Measurements from ENCODE around the gene CSNK2A1.
"Not testable (repeated sequence)": the region's sequence is repeated elsewhere in the genome, so short reads cannot be mapped to it uniquely, and the experiment has no call there.

CSNK2A1 gene

GRCh38 chr20:543369-544152, at the start of gene CSNK2A1:
Gene CSNK2A1, minus strand, starts transcription at chr20:543790. Its CDS starts 35,239 bp downstream, at chr20:508551.
- peak; percentile 71 for DNase-seq (ENCODE audit: low read depth)

DNA sequence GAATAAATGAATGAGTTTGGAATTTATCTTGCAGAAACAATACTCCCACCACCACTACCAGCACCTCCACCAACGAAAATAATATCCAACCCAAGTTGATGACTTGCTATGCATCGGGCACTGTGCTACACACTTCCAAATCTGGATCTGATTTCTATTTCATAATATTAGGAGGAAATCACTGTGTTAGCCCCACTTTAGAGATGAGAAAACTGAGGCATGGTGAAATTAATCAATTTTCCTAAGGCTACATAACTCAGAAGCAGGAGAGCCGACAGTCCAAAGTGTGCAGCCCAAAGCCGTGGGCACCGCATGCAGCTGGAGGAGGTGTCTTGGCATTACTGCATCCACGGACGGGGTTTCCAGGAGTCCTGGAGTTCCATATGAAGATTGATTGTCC, 48.9 kb upstream of the CSNK2A1 start:
- no peak for DNase-seq (ENCODE audit: low read depth)

DNA sequence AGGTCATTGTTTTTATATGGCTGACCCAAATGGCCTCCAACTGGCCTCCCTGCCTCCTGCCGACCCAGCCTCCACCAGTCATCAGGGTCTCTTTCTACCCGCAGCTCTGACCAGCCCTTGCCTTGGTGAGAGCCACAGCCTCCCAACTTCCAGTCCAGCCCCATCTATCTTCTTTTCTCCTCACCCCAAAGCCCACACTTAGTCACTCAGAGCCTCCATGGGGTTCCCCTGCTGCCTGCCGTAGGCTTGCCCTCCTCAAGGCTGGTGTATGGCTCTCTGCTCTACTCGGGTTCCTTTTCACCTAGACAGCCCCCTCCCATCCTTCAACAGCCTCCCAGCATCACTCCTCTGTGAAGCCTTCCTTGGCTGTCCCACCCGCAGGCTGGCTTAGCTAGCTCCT, 48.4 kb upstream of the CSNK2A1 start:
- DNase-seq (ENCODE audit: low read depth), result no peak

GRCh38 chr20:588932-589672, 45.5 kb upstream of the CSNK2A1 start:
- DNase-seq (ENCODE audit: low read depth), result no peak

DNA sequence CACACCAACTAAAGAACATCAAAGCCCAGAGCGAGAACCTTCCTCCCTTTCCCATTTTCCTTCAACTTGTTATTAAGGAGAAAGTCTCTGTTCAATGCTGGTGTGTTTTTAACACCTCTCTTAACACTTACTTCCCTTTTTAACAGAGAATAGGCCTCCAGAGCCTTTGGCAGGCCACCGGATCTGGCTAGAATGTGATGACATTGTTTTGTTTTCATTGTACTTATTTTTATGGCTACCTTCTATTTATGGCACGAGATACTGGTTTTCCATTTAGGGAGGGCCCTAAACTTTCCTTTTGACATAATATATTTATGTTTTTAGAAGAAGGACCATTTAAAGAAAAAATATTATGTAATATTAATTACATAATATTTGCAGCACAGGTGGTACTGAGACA, 44.9 kb upstream of the CSNK2A1 start:
- no peak for DNase-seq (ENCODE audit: low read depth)

- no peak for DNase-seq (ENCODE audit: low read depth)
These were observed 41.3 kb upstream of the CSNK2A1 start for GRCh38 chr20:584971-585301.

- no peak for DNase-seq (ENCODE audit: low read depth)
These were observed 40.8 kb upstream of the CSNK2A1 start for GRCh38 chr20:584161-584970.

DNA sequence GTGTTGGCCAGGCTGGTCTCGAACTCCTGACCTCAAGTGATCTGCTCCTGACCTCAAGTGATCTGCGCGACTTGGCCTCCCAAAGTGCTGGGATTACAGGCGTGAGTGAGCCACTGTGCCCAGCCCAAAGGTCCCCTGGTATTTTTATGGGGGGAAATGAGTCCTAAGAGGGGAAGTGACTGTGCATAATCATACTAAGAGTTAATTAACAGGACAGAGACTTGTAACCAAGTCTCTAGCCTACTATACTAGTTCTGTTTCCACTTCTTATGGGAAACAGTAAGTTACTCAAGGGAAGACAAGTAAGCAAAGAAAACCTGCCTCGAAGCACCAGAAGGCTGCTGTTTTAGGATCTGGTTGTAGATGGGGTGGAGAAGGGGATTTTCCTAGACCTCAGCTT, 38.6 kb upstream of the CSNK2A1 start:
- DNase-seq (ENCODE audit: low read depth), result no peak

GRCh38 chr20:578940-579690, 35.5 kb upstream of the CSNK2A1 start:
- not testable (repeated sequence) for DNase-seq (ENCODE audit: low read depth)

GRCh38 chr20:577167-577791, 33.7 kb upstream of the CSNK2A1 start:
- no peak for DNase-seq (ENCODE audit: low read depth)

DNA sequence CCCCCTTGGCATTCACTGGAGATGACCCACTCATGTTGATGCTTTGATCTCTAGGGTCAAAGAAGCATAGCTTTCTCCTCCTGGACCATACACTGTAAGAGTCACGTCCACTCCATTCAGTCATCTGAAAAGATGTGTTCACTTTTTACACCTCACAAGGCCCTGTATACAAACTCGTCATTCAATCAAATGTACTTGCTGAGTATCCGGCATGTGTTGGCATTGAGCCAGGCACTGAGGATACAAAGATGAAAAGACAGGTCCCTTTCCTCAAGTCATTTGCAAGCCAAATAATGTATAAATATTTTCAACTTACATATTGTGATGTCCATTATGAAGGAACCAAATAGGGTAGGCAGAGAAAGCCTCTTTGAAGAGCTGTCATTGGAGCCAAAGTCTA, 32.6 kb upstream of the CSNK2A1 start:
- DNase-seq (ENCODE audit: low read depth), result no peak

GRCh38 chr20:575230-575629, 31.6 kb upstream of the CSNK2A1 start:
- DNase-seq (ENCODE audit: low read depth), result no peak

DNA sequence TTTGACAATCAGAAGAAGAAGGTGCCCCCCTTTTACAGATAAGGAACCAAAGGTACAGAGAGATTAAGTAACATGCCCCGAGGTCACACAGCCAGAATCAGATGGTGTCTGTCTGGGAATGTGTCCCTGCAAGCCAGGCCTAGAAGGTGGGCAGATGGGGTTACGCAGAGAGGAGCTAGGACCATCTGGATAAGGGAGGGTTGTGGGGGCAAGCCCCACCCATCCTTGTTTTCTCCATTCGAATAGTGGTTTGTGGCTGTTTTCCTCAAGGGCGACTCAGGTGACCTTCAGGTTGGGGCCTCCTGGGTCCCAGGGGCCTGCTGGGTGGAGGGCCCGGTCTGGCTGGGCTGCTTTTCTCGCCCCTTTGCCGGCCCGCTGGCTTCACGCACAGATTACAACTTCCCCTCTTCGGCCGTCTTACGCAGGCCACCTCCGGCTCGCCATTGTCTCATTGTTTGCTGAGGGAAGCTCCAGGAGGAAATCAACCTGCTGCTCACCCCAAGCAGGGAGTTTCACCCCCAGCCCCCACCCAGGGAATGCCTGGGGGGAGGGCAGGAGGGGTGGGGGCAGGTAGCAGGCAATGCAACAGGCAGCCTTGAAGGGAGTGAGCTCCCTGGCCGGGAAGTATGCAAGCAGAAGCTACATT, 30.8 kb upstream of the CSNK2A1 start:
- no peak for DNase-seq (ENCODE audit: low read depth)

DNA sequence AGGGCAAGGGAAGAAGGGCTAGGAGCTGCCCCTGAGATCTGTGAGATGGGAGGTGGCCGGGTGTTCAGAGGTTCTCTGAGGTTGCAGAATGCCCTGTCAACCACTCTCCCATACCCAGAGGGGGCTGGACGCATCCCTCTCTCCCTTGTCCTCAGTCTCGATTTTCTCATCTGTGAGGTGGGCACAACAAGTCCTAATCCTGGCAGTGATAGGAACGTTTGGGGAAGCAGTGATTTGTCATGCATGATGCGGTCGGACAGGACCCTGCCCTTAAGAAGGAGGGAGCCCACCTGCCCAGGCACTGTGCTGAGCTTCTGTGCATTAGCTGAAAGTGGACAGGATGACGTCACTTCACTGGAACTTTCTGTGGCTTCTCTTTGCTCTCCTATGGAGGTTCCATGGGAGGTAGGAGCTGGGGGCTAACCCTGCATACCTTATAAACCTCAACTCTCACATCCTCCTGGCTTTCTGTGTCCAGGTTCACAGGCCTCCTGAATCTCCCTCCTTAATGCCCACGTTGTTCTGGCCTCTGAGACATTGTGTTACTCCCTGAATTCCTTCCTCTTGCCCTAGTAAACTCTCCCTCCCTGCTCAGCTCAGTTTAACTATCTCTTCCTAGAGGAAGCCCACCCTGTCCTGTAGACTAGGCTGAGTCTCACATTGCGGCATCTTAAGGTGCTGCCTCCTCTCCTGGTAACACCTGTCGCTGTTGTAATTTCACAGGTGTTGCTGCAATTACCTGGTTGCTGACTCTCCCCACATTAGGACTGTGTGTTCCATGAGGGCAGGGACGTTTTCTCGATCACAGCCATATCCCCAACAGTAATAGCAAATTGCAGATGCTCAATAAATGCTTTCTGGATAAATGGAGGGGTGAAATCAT, 30.1 kb upstream of the CSNK2A1 start:
- DNase-seq (ENCODE audit: low read depth), result no peak

DNA sequence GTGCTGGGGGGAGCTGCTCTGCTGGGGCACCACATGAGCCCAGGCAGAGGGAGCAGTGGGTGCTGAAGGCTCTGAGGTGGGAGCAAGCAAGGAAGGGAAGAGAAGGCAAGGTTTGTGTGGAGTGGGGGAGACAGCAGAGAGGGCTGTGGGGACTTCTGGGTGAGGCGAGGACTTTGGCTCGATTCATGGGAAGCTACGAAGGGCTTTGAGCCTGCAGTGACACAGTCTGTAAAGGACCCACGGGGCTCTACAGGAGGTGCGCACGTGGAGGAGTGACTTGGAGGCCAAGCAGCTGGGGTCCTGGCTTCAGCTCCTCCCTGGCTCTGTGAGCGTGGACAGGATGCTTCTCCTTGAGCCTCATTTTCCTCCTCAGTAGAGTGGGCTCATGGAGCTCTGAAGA, 29.1 kb upstream of the CSNK2A1 start:
- no peak for DNase-seq (ENCODE audit: low read depth)

- DNase-seq (ENCODE audit: low read depth), result no peak
These were observed 28.3 kb upstream of the CSNK2A1 start for GRCh38 chr20:571754-572441.

- no peak for DNase-seq (ENCODE audit: low read depth)
These were observed 25.3 kb upstream of the CSNK2A1 start for GRCh38 chr20:568673-569415.

DNA sequence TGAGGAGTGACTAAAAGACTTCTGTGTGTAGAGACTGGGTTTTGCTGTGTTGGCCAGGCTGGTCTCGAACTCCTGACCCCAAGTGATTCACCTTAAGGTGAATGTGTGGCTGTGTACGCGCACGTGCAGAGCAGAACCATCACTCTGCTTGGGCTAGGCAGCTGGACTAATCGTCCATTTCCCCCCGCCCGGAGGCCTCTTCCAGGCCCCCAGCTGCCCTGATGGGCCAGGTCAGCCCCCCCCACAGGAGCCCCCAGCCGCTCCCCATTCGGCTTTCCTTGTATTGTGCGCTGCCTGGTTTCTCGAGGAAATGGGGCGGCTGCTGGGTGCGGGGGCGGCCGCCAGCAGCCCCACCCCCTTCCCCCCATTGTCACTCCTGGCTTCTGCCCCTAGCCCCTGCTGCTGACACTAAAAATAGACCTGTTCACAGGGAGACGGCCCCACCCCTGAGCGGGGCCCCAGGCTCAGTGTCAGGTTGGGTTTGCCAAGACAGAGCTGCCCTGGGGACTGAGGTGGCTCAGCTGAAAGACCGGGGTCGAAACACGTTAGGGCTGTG, 24.6 kb upstream of the CSNK2A1 start:
- no peak for DNase-seq (ENCODE audit: low read depth)
